ENCODE data around the gene MOSPD2.

The MOSPD2 gene

GRCh38 chrX:14916017-14916674, 42.9 kb downstream of the MOSPD2 start:
- no peak for TF ChIP-seq CTCF (IDR thresholded peaks at IDR 0.05; ENCODE audit: extremely low read depth, insufficient read depth, missing control alignments)
- DNase-seq (ENCODE audit: low spot score), result no peak
- in situ Hi-C loops (cut with MboI; ENCODE audit: low pct_unique_long_range_greater_than_20kb, low sequenced_read_pairs, unreplicated experiment), result no loop called here

DNA sequence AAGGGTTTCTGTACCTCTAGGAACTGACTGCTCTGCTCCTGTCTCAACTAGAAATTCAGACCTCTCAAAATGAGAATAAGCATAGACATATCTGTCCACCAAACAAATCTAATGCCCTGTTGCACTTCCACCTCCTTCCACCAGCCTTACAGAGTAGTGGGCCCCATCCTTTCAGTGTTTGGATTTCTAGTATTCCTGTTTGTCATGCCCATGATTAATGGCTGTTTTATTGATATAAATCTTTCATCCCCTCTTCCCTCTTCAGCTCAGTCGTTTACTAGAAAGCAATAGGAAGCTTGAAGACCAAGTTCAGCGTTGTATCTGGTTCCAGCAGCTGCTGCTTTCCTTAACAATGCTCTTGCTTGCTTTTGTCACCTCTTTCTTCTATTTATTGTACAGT, 46.2 kb downstream of the MOSPD2 start:
- no peak for TF ChIP-seq CTCF (IDR thresholded peaks at IDR 0.05; ENCODE audit: extremely low read depth, insufficient read depth, missing control alignments)
- in situ Hi-C loops (cut with MboI; ENCODE audit: low pct_unique_long_range_greater_than_20kb, low sequenced_read_pairs, unreplicated experiment), result no loop called here
- no peak for DNase-seq (ENCODE audit: low spot score)

- in situ Hi-C loops (cut with MboI; ENCODE audit: low pct_unique_long_range_greater_than_20kb, low sequenced_read_pairs, unreplicated experiment), result no loop called here
- TF ChIP-seq CTCF (IDR thresholded peaks at IDR 0.05; ENCODE audit: extremely low read depth, insufficient read depth, missing control alignments), result no peak
- no peak for DNase-seq (ENCODE audit: low spot score)
These were observed 47.0 kb downstream of the MOSPD2 start for GRCh38 chrX:14920196-14920595.

DNA sequence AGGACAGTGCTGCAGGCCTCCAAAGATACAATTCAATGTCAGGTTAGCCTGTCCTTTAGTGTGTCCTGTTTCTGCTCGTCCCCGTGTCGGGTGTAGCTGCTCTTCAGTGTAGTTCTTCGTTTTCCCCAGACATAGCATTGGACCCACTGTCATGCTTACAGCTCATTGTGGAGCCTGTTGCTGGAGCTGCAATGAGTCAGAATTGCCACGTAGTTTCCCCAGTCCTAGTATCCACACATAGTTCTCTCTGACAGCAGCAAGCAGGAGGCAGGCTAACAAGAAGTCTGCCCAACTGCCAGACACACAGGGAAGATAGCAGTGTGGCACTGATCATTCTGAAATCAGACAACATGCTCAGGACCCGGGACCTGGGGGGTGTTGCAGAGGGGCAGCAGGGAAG, 49.2 kb downstream of the MOSPD2 start:
- in situ Hi-C loops (cut with MboI; ENCODE audit: low pct_unique_long_range_greater_than_20kb, low sequenced_read_pairs, unreplicated experiment), result no loop called here
- TF ChIP-seq CTCF (IDR thresholded peaks at IDR 0.05; ENCODE audit: extremely low read depth, insufficient read depth, missing control alignments), result no peak
- DNase-seq (ENCODE audit: low spot score), result no peak

GRCh38 chrX:14923761-14924160, 50.5 kb downstream of the MOSPD2 start:
- no peak for DNase-seq (ENCODE audit: low spot score)
- TF ChIP-seq CTCF (IDR thresholded peaks at IDR 0.05; ENCODE audit: extremely low read depth, insufficient read depth, missing control alignments), result no peak
- in situ Hi-C loops (cut with MboI; ENCODE audit: low pct_unique_long_range_greater_than_20kb, low sequenced_read_pairs, unreplicated experiment), result no loop called here

GRCh38 chrX:14926471-14926870, 53.2 kb downstream of the MOSPD2 start:
- TF ChIP-seq CTCF (IDR thresholded peaks at IDR 0.05; ENCODE audit: extremely low read depth, insufficient read depth, missing control alignments), result no peak
- in situ Hi-C loops (cut with MboI; ENCODE audit: low pct_unique_long_range_greater_than_20kb, low sequenced_read_pairs, unreplicated experiment), result no loop called here
- DNase-seq (ENCODE audit: low spot score), result no peak
